B cell (primary cell): ENCODE measurements around the gene RIN2. TPM values are rescaled to one million over a fixed set of nuclear protein-coding genes. Genes with fewer than 3 reads are reported as not detected.
"Not testable (repeated sequence)": the region's sequence is repeated elsewhere in the genome, so short reads cannot be mapped to it uniquely, and the experiment has no call there.

ENCODE experiments used
- ATAC-seq: fragments of 200-7000 bp; cut with Tn5 transposase; one replicate; pipeline ENCODE4 v1.10.0; 2021; ENCODE audit warnings: low read depth, mild to moderate bottlenecking, moderate number of reproducible peaks, moderate library complexity
- CTCF ChIA-PET: fragments of 350-600 bp; sonication (Branson Sonifier 250); formaldehyde crosslinking; loops from one replicate; lab custom pipeline; 2021; ENCODE audit warnings: antibody characterized with exemption, inconsistent platforms; lab: Charles Lee
- POLR2A ChIA-PET: fragments of 350-600 bp; sonication (Branson Sonifier 250); formaldehyde crosslinking; loops from one replicate; lab custom pipeline; 2021; ENCODE audit warnings: antibody characterized with exemption; lab: Charles Lee
- DNase-seq: peaks from one replicate; pipeline ENCODE4 v3.0.0; 2013
- H2AFZ ChIP-seq: 2 replicates; pipeline ENCODE4 v1.6.1; 2012; ENCODE audit warnings: mild to moderate bottlenecking, low read depth, low read length; ENCODE audit not compliant: insufficient read depth, poor library complexity, severe bottlenecking
- H3K27ac ChIP-seq, 2 donors: 1 replicate in 1 of 2; 2 replicates in 1 of 2; pipeline ENCODE4 v1.5.1; 2012 to 2013; ENCODE audit warnings: low read length in 2 of 2, mild to moderate bottlenecking in 2 of 2, moderate library complexity in 1 of 2
- H3K27me3 ChIP-seq, 4 experiments: fragments of 200-600 bp in 1 of 4; sonication (generic) in 1 of 4; replicated peaks in 1 of 4; 1 replicate in 2 of 4; 2 replicates in 2 of 4; pipeline versions ENCODE4 v1.6.1 to v1.7.0; 2013 to 2016; ENCODE audit warnings: low read length in 3 of 4, mild to moderate bottlenecking in 2 of 4, mixed read lengths in 1 of 4, moderate library complexity in 1 of 4; ENCODE audit not compliant: insufficient read depth in 4 of 4, control insufficient read depth in 3 of 4; ENCODE audit errors: control extremely low read depth in 1 of 4
- H3K36me3 ChIP-seq, 2 experiments: replicated peaks in 1 of 2; 1 replicate in 1 of 2; 2 replicates in 1 of 2; pipeline versions ENCODE4 v1.6.1 to v1.7.1; 2013; ENCODE audit warnings: low read length in 1 of 2; ENCODE audit not compliant: insufficient read depth in 2 of 2, control insufficient read depth in 1 of 2; ENCODE audit errors: control extremely low read depth in 1 of 2, extremely low read depth in 1 of 2
- H3K4me1 ChIP-seq, 2 donors: fragments of 200-600 bp in 1 of 2; sonication (generic) in 1 of 2; 1 replicate in 1 of 2; 2 replicates in 1 of 2; pipeline versions ENCODE4 v1.5.1 to v1.6.1; 2013 to 2017; ENCODE audit warnings: low read length in 2 of 2; ENCODE audit not compliant: control insufficient read depth in 2 of 2, insufficient read depth in 2 of 2
- H3K4me2 ChIP-seq: replicated peaks from 2 replicates; pipeline ENCODE3; 2012; ENCODE audit warnings: mild to moderate bottlenecking, low read depth, low read length; ENCODE audit not compliant: poor library complexity, severe bottlenecking
- H3K4me3 ChIP-seq, 5 experiments: fragments of 200-600 bp in 1 of 5; sonication (generic) in 1 of 5; 1 replicate in 3 of 5; 2 replicates in 2 of 5; pipeline versions ENCODE4 v1.5.1 to v1.7.0; 2011 to 2016; ENCODE audit warnings: low read length in 4 of 5, mild to moderate bottlenecking in 4 of 5, low read depth in 2 of 5, control low read depth in 1 of 5, moderate library complexity in 1 of 5; ENCODE audit not compliant: insufficient read depth in 1 of 5; ENCODE audit errors: control extremely low read depth in 1 of 5, extremely low read depth in 1 of 5
- H3K79me2 ChIP-seq: fragments of 200-600 bp; sonication (generic); one replicate; pipeline ENCODE4 v1.6.0; 2016; ENCODE audit warnings: low read length; ENCODE audit not compliant: control insufficient read depth, insufficient read depth
- H3K9ac ChIP-seq: fragments of 200-600 bp; sonication (generic); 2 replicates; pipeline ENCODE4 v1.6.1; 2017; ENCODE audit warnings: mild to moderate bottlenecking, low read length, moderate library complexity
- H3K9me3 ChIP-seq, 3 donors: one replicate each; pipeline versions ENCODE4 v1.6.1 to v1.7.1; 2013; ENCODE audit warnings: low read length in 2 of 3; ENCODE audit not compliant: control insufficient read depth in 2 of 3, insufficient read depth in 1 of 3; ENCODE audit errors: control extremely low read depth in 1 of 3
- H4K20me1 ChIP-seq: 2 replicates; pipeline ENCODE4 v1.6.0; 2012; ENCODE audit warnings: mild to moderate bottlenecking, low read length; ENCODE audit not compliant: insufficient read depth, control insufficient read depth, poor library complexity, severe bottlenecking
- H3K27ac Mint-ChIP-seq: one replicate; pipeline ENCODE4 v1.8.0; 2021; ENCODE audit warnings: mixed read lengths
- H3K27me3 Mint-ChIP-seq: one replicate; pipeline ENCODE4 v1.8.0; 2021; ENCODE audit warnings: mixed read lengths
- H3K4me1 Mint-ChIP-seq: one replicate; pipeline ENCODE4 v1.8.0; 2021; ENCODE audit warnings: mixed read lengths
- H3K4me3 Mint-ChIP-seq: one replicate; pipeline ENCODE4 v1.8.0; 2021; ENCODE audit warnings: mixed read lengths
- H3K9me3 Mint-ChIP-seq: one replicate; pipeline ENCODE4 v1.8.0; 2022; ENCODE audit warnings: mixed read lengths; ENCODE audit not compliant: insufficient read depth
- CTCF ChIP-seq: fragments of 200-600 bp; IDR thresholded peaks from one replicate; pipeline ENCODE4 v1.8.0; 2022; ENCODE audit warnings: antibody characterized with exemption, mild to moderate bottlenecking
- EZH2 ChIP-seq: IDR thresholded peaks from 2 replicates; pipeline ENCODE4 v1.6.1; 2012; ENCODE audit warnings: borderline replicate concordance, low read depth, mild to moderate bottlenecking, moderate library complexity, low read length; ENCODE audit not compliant: insufficient read depth, poor library complexity, severe bottlenecking
- WGBS: methylation state at CpG from one replicate; pipeline ENCODE4 v1.1.5; 2013; ENCODE audit warnings: missing lambda C conversion rate; ENCODE audit not compliant: insufficient coverage; 5-methylcytosine and 5-hydroxymethylcytosine counted together
- intact Hi-C: fragments of 100-400 bp; cut with micrococcal nuclease; formaldehyde crosslinking; loops from one replicate; pipeline ENCODE4 v1.10.0; 2022
- polyA plus RNA-seq: library from polyadenylated mRNA; depleted of rRNA; stranded (reverse); fragments of >200 nt; gene quantifications from 2 replicates; pipeline ENCODE4 v1.2.3, GENCODE V29; 2012
- total RNA-seq, 2 donors: library from RNA; stranded (reverse); fragments of 120-200 nt in 1 of 2; gene quantifications; 1 replicate in 1 of 2; 2 replicates in 1 of 2; pipeline versions ENCODE4 v1.2.3 to v1.2.4, GENCODE V29; 2013 to 2022

RIN2 gene
- total and polyA plus RNA-seq, 2 donors (not counting 1 experiment from before 2014, with no cell fraction given) = 0.15 to 0.32 TPM

DNA sequence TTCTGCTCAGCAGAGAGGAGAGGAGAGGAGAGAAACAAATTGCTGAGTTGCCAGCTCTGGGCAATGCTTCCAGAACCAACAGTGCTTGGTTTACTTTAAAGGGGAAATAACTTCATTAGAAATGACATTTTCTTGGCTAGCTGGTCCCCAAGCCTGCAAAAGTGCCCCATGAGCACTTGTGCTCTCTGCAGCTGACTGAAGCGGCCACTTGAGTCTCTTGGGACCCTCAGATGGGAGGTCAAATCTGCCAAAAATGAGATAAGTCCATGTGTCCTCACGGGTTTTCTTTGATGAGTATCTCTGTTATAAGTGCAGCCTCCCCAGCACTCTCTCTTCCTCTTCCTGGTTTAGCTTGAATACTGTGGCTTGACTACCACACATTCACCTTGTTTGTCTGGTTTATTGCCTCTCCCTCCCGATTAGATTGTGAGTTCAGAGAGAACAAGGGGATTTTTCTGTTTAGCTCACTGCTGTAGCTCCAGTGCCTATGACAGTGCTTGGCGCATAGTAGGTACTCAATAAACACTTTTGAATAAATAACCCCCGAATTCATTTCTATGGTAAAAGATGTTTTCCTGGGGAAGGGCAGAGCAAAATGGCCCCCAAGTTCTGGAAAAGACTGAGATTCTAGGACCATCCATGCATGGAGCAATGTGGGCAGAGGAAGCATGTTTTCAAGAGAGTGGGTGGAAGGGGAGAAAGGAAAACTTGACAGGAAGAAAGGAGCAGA lies 7.0 kb upstream of the RIN2 start:
- no peak overlapping the region for H3K27ac Mint-ChIP-seq
- CTCF ChIA-PET = interaction anchor here (1.2 kb wide), 1 partner anchor 90 kb away, joined by 4 read pairs; no protein-coding TSS in a partner anchor
- Histone ChIP-seq H3K36me3 (no peaks in the 10 kb centered on the region), H3K27ac (no peak overlapping the region), H3K4me2 (peak overlapping the region; percentile 39), H3K79me2 (no peaks in the 10 kb centered on the region), H3K4me3 (no peak overlapping the region), H3K9me3 (no peaks in the 10 kb centered on the region), H3K9ac (no peak overlapping the region), H4K20me1 (no peaks in the 10 kb centered on the region), H3K4me1 (peaks cover 9 to 10% of the 10 kb centered on the region in 2 donors), H3K27me3 (no peaks in the 10 kb centered on the region), H2AFZ (peak overlapping the region; percentile 81)
- 8% methylated on average over 1 of the region's 5 CpGs for WGBS
- POLR2A ChIA-PET = interaction anchor here (0.6 kb wide), 1 partner anchor 59 kb away, joined by 10 read pairs; no protein-coding TSS in a partner anchor
- peak; percentile 25 for DNase-seq
- peaks cover 13% of the 10 kb centered on the region for H3K4me1 Mint-ChIP-seq
- no peaks in the 10 kb centered on the region for H3K9me3 Mint-ChIP-seq
- no peak overlapping the region for H3K4me3 Mint-ChIP-seq
- peaks cover 18% of the 10 kb centered on the region for H3K27me3 Mint-ChIP-seq
- peak; percentile 45 for ATAC-seq
- intact Hi-C loops = no loop called here
- TF ChIP-seq CTCF (no peak), EZH2 (no peak)

DNA sequence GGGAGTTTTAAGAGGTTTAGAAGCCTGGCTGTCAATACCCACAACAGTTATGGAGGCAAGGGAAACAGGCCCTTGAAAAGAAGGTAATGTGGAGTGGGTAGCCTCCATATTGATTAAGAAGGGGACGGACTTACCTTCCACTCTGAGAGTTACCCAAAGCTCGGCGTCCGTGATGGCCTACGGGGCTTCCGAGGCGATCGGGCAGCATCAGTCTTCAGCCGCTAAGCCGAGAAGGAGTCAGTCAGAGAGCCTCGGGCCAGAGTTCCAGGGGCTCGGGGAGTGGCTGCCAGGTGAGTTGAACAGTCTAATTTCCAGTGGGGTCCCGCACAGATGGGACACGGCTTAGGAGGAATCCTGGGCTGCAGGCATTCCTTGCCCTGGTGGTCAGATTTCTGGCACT lies 3.9 kb upstream of the RIN2 start:
- H3K36me3 ChIP-seq, ATAC-seq, H3K4me3 ChIP-seq, H3K4me3 Mint-ChIP-seq, H3K9me3 ChIP-seq, H2AFZ ChIP-seq, intact Hi-C loops, H3K9ac ChIP-seq, CTCF ChIA-PET, H3K9me3 Mint-ChIP-seq, H3K4me2 ChIP-seq, H4K20me1 ChIP-seq, H3K27ac Mint-ChIP-seq, H3K27ac ChIP-seq, POLR2A ChIA-PET, H3K79me2 ChIP-seq, DNase-seq: not testable (repeated sequence)
- 97% methylated on average over 13 of the region's 14 CpGs for WGBS
- Mint-ChIP-seq H3K27me3 (peaks cover 34% of the 10 kb centered on the region), H3K4me1 (peaks cover 31% of the 10 kb centered on the region)
- peaks cover 34 to 35% of the 10 kb centered on the region in 2 donors for H3K4me1 ChIP-seq
- H3K27me3 ChIP-seq = peaks cover 0 to 27% (median 14%) of the 10 kb centered on the region in 4 experiments
